HG02870 (cell line): Measurements from ENCODE around the gene TSC22D1.

Experiments
- ATAC-seq: cut with Tn5 transposase; IDR thresholded peaks from one replicate; pipeline ENCODE4 v1.9.1; 2021; ENCODE audit warnings: mild to moderate bottlenecking, moderate library complexity; ENCODE audit not compliant: unreplicated experiment

TSC22D1 gene

DNA sequence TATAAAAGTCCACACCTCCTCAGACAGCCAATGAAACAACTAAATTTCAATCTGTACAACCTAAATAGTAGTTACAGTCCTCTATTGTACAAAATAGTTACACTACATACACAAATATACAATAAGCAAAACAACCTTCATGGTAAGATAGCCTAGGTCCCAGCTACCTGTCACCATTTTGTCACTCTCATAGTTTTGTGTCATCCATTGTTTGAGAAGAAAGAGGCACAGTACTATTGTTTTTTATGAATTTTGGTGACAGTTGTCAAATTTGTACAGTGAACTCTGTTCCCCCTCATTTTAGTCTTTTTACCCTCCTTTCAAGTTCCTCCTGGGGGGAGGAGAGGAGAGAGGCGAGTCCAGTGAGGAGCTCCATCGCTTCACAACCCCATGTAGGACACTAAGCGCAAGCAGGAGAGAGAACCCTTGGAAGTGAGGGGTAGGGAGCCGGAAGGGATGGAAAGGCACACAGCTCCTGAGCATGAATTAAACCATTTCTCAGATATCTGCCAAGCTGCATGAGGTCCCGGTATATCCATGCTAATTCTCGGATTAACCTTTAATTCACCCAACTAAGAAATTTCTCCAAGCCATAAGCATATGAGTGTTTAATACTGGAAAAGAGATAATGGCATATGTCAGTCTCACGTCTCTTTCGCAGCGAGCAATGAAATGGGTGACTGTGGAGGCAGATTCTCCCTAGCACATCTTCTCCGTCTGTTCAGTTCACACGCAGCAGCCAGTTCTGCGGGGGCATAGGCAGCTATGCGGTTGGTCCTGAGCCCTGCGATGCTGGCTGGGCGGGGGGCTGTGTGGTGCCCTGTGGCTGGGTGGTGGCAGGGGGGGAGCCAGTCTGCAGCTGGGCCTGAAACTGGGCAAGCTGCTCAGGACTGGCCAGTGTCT, 142.0 kb downstream of the TSC22D1 start:
- no peak for ATAC-seq

DNA sequence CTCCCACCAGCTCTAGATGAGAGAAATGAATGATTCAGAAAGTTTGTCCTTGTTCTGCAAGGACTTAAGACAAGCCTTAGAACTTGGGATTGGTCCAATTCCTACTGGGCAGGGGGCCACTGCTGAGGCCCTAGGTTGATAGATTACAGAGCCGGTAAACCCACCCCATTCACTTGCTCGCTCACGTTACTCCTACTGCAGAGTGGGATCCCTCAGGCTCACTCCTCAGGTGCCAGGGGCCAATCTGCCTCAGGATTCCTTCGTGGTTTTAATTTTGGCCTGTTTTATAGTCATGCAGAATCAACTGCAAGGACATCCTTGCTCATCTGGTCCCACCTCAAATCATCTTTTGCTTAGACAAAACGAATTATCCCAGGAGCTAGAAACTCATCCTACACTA, 143.5 kb downstream of the TSC22D1 start:
- no peak for ATAC-seq

DNA sequence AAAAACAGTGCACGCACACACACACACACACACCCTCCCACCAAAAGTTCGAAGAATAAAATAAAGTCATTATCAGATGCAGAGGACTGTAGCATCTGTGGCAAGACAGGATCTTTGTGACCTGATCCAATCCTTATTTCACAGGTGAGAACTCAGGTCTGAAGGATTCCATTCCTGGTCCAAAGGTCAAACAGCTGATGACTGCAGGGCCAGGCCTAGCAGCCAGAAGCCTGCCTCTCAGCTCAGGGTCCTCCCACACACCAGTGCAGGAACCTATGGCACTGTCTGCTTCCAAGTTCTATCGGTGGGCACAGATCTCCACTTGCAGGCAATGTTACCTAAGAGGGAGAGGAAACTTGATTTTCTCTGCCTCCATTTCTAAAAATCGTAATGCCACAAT, 145.0 kb downstream of the TSC22D1 start:
- no peak for ATAC-seq

DNA sequence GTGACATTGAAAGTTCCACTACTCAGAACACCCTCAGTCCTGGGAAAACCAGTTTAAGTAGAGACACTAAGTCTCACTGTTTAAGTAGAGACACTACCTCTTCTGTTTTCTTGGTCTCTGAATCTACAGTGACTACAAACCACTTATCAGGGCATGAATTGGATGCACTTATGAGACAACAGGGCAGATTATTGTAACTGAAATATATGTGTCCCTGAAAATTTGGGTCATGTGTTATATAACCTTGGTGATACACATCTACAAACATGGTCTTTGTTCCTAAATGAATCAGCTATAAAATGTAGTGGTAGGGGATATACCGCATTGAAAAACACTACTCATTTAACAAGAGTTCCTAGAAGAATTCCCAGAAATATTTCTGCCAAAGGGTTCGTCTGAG, 146.8 kb downstream of the TSC22D1 start:
- no peak for ATAC-seq

DNA sequence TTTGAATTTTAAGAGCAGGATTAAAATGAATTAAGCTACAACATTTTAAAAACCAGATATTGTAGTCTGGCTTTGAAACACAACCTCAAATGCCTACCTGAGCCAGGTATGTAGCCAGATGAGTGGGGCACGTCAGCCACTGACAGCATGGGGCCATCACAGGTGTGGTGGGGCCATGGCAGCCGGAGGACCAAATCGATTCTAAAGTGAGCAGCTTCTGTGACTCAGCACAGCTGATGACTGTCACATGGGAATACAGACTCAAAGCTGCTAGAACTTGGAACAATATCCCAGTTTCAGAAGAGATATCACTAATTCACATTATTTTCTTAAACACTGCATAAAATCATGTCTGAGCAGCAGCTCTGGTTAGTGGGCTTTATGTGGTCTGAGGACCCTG, 149.7 kb downstream of the TSC22D1 start:
- ATAC-seq: no peak

DNA sequence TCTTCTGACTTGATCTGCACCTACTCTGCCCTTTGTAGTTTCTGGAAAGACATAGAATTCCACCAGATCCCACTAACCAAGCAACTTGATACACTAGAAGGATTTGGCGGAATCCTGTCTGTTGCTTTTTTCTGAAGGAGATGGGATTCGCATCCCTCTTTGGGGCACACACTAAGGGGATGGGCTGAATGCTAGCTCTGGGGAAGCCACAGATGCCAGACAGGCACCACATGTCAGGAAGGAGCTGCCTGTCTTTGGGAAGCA, 150.4 kb downstream of the TSC22D1 start:
- ATAC-seq: no peak

DNA sequence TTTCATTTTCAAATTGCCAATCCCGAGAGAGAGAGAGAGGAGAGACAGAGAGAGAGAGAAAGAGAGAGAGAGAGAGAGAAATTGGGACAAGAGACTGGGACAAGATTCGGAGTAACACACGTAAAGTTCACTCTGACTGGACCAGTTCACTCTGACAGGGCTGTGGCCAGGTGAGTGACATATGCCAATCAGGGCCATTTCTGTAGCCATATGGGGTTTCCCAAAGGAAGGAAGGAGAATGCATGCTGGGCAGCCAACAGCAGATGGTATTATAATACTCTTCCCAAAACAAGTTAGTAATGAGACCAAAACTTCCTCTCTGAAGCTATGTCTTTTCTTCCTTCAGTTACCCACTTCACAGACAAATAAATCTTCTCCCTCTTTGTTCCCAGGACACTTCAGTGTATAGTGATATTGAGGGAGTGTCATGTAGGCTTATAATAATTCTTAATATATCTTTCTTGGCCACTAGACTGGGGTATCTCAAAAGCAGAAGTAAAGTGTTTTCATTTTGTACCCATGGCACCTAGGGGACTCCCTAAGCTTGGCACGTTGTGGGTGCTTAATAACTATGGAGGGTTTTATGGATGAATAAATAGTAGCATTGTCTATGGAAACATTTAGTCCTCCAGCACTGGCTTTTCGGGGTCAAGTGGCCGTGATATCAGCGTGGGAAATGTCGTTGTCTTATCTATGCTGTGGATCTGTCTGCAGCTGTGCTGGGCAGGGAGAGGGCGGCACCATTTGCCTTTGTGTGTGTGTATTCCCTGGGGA, 150.9 kb downstream of the TSC22D1 start:
- no peak for ATAC-seq

DNA sequence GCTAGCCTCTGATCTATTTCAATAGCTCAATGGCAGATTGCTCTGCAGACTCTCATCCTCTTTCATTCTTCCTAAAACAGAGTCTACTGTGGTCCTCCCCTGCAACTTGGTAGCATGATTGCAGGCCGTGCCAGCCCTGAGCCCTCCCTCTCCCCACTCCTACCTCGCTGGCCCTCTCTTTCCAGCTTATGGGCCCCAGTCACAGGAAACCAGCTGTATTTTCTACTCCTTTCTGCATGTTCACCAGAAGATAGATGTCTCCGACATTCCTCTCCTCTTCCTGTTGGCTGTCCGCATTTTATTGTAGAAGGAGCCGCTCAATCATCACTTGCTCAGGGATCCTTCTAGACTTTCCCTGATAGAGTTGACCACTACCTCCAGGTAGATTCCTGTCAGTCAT, 152.3 kb downstream of the TSC22D1 start:
- ATAC-seq: no peak

DNA sequence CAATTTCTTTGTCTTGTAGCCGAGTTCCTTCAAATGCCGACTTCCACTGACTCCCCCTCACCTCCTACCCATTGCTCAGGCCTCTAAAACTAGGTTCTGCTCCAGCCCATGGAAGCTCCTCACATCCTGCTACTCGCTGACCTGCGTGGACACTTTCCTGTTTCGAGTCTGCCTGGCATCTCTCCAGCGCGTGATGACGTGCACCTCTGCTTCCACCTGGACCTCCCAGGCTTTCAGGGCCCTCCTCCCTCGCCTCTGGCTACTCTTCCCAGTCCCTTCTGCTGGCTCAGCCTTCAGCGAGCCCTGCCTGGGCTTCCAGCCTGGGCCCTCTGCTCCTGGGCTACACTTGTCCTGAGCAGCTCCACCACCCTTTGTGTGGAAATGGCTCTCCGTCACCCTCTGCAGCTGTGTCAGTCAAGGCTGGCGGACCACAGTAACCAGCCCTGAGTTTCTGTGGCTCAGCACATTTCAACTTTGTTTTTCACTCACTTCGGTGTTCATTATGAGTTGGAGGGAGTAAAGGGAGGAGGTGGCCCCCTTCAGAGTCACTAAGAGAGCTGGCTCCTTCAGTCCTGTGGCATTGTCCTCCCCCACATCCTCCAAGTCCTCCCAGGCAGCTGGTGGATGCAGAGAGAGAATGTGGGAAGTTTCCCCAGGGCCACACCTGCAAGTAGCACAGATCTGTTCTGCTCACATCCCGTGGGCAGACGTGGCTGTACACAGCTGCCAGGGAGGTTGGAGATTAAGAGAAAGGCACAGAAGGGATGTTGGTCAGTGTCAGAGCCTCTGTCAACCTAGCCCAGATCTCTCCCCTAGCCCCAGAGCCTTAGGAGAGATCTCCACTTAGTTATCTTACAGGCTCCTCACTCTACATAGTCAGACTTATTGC, 153.1 kb downstream of the TSC22D1 start:
- ATAC-seq: no peak

DNA sequence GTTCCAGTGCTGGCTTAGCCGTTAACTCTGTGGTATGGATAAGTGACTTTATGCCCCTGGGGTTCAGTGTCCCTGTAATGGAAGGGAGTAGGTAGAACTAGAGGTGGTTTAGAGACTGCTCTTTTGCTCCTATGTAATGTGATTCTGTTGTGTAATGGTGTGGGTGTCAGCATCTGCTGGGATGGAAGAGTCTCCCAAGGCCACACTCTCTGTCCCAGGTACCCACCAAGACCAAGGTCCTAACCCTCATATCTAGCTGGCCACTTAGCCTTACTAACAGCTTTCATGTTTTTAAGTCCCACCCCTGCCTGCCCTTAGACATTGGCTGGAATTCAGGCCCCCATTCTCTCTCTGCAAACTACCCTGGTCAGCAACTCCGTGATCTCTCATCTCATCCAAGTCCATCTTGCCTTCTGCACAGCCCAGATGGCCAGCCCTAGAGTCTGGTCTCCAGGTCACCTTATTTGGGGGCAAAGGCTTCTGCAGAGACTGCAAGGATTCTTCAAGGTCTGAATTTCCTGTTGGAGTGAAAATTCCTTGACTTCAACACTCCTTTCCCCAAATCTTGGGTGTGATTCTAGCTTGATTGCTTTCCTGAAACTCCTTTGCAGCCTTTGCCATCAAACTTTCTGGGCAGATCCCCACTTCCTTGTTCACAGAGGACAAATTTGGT, 154.1 kb downstream of the TSC22D1 start:
- no peak for ATAC-seq

DNA sequence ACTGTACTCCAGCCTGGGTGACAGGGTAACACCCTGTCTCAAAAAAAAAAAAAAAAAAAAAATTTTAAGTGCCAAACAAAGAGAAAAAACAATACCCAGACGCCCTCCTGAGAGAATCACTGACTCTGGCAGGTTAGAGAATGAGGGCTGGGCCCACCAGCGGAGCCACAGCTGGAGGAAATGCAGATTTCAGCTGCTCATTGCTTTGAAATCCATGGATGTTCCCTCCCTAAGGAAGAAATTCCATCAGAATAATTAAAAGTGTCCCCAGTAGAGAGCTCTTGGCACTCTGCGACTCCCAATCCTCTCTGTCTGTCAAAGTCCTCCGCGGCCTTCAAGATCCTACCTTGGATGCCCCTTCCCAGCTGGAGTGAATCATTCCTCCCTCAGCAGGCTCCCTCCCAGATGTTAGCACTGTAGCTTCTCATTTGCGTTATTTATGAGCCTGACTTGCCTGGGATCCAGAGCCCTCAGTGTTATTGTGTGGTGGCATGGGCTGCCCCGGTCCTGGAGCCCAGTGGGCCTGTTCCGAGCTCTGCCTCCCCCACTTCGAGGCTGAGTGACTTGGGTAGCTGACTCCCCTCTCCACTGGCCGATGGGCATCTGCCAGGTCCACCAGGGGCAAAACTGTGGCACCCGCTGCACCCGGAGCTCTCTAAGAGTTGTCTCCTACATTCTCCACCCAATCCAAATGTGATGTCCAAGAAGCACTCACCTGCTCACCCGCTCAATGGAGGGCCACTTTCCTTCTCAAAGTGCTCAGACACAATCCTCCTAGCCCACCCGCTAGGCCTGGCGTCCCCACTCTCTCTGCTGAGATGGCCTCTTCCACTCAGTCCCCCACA, 155.5 kb downstream of the TSC22D1 start:
- no peak for ATAC-seq

DNA sequence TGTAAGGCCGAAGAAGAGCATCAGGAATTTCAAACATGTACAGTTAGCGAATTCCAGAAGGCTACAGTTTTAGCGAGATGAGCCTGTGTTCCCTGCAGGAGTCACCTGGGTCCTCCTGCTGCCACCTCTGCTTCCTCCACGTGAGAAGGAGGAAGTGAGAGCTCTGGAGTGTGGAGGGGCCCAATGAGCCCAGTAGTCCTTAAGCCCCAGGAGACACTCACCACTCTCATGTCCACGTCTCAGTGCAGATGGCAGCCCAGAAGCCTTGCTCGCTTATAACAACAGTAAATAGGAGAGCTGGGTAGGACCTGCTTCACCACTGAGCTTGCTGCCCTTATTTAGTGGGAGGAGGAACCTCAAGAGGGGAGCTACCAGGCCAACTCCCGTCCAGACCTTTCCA, 158.3 kb downstream of the TSC22D1 start:
- no peak for ATAC-seq

DNA sequence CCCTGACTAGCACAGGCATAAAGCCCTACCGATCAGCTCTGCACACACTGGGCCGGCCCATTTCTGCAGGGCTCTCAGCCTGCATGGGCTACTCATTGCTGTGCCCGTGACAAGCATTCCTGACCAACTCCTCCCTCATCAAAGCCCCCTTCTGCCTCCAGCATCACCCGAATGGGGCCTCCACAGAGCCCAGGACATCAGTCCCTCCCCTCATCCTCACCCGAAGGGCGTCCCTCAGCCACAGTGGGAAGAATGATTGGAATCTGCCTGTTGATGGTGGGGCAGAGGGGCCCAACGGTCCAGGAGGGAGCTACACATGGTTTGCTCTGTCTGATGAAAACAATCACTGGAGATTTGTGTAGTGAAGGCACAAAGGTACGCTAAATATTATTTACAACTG, 158.7 kb downstream of the TSC22D1 start:
- ATAC-seq: no peak

DNA sequence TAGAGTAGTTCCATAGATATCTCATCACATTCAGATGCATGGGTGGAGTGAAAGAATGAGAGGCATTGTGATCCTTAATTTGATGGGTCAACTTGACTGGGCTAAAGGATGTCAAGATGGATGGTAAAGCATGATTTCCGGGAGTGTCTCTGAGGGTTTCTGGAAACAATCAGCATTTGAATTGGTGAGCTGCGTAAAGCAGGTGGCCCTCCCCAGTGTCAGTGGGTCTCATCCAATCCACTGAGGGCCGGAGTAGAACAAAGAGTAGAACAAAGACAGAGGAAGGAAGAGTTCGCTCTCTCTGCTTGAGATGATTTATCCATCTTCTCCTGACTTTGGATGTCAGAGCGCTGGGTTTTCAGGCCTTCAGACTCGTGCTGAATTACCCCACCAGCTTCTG, 159.4 kb downstream of the TSC22D1 start:
- no peak for ATAC-seq

DNA sequence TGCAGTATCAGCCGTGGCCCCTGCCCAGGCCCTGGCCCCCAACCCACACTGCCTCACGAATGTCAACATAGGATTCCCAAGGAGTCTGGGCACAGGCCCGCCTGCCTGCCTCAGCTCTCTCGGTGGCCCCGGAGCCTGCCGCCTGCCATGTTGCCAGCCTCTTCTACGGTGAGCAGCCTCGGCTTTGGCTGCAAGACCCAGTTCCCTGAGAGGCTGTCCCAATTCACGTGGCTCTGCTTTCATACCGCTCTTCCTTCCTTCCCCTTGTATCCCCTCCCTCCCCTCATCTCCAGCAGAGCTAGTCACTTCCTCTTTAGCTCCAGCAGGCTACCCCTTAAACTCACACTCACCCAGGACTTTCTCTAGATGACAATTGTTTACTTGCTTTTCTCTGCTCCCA, 159.8 kb downstream of the TSC22D1 start:
- no peak for ATAC-seq

DNA sequence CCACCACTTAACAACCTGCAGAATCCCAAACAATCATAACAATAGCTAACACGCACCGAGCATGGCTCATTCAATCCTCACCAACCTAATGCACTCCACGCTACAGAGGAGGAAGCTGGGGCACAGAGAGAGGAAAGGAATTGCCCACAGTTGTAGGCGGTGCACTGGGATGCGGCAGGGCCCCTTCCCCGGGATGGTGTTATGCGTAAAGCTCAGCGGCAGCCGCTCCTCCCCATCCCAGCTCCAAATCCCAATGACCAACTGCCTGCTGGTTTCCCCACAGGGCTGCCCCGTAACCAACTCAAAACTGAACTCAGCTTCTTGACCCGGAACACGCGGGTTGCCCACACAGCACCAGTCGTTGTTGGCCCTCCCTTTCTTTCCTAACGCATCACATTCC, 160.3 kb downstream of the TSC22D1 start:
- no peak for ATAC-seq

DNA sequence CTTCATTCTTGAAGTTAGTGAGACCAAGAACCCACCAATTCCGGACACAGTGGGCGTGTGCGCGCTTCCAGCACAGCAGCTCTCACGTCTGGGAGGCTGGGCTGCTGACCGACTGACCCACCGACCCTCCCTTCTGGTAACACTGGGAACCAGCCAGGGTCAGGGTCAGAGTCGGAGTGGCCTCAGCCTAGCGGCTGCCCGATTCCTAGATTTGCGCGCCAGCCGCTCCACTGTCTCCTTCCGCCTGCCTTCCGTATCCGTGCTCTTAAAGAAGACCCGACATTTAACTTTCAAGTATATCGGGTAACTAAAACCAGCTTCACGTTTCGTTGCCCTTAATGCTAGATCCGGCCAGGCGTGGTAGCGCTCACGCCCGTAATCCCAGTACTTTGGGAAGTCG, 161.4 kb downstream of the TSC22D1 start:
- no peak for ATAC-seq

DNA sequence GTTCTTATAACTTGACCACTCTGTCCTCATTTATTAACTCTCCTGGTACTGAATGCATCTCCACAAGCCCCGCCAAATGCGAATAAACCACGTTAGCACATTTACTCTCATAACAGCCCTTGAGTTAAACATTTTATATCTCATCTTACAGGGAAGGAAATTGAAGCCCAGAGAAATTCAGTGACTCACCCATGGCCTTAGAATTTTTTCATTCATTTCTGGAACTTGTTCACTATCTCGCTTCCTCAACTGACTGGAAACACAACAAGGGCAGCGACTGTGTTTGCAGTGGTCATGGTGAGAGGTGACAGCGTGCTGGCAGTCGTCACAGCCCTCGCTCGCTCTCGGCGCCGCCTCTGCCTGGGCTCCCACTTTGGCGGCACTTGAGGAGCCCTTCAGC, 163.0 kb downstream of the TSC22D1 start:
- ATAC-seq: no peak

DNA sequence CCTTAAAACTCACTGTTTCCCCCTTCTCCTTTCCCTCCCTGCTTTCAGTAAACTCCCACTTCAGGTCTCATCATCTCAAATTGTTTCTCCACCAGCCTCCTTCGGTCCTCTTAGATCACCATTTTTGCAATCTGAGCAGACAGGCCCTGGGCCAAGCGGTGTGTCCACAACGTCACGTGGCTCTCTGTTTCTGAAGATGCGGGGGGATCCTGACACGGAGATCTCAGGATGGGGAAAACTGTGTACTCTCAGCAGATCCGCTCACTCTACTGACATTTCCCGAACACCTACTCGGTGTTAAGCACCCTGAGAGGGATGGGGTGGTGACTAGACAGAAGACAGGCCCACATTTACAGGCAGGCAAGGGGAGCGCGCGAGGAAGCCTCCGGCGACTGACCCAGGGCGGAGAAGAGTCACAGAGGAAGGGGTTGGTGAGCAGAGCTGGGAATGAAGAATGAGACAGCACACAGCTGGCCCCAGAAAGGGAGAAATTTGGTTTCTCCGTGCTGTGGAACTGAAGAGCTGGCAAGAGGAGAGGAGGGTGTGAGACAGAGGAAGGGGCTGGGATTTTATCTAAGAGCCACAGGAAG, 163.7 kb downstream of the TSC22D1 start:
- no peak for ATAC-seq

DNA sequence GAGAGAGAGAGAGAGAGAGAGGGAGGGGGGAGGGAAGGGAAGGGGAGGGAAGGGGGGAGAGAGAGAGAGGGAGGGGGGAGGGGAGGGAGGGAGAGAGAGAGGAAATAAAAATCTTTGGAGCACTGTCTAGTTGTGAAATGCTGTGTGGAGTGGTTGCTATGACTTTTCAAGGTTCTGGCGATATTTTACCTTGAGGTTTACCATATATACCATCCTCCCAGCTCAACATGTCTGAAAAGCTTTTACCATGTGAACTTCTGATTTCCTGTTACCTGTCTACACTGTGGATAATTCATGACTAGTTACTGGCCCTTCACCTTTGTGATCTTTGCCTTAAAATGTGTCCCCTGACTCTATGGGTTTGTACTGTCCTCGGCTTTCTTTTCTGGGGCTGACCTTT, 164.3 kb downstream of the TSC22D1 start:
- no peak for ATAC-seq
